Measurements from ENCODE around the gene RRAGD.

Gene RRAGD, protein sequence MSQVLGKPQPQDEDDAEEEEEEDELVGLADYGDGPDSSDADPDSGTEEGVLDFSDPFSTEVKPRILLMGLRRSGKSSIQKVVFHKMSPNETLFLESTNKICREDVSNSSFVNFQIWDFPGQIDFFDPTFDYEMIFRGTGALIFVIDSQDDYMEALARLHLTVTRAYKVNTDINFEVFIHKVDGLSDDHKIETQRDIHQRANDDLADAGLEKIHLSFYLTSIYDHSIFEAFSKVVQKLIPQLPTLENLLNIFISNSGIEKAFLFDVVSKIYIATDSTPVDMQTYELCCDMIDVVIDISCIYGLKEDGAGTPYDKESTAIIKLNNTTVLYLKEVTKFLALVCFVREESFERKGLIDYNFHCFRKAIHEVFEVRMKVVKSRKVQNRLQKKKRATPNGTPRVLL

DNA sequence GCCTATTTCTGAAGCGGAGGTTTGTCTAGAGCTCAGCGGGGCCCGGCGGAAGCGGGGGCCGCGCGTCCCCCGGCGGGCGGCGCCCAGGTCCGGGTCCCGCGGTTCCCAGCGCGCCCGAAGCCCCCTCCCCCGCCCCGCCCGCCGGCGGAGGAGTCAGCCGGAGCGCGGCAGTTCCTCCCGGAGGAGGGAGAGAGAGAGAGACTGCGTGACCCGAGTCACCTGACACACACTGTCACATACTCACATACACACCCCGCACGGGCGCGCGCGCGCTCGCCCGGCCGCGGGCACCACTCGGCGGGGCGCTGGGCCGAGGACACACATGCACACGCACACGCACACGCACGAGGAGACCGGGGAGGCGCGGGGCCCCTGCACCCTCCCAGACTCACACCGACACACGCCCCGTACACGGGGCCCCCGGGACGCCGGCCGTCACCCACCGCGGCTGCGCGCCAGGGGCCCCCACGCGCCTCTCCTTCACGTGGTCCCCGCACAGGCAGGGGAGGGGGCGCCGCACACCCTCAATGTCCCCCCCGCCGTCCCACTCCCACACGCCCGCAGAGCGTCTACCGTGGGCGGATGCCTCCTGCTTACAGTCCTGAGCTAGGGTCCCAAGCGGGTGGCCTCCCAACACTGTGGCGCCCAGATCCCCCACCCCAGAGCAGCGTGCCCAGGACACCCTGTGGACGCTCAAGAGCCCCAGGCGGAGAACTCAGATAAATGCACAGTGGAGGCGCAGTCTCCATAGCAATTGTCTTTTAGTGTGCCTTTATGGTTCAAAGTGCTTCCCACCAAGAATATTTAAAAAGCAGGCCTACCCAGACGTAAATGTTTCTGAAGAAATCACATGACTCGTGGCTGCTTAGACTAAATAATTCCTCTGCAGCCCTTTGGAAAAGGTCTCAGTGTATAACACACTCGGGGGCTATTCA is at the start of gene RRAGD:
Gene RRAGD, minus strand, starts transcription at position 203 of the 935 bp plus-strand sequence. CDS start 280 bp downstream, outside the sequence.
- DNase-seq = no peak

DNA sequence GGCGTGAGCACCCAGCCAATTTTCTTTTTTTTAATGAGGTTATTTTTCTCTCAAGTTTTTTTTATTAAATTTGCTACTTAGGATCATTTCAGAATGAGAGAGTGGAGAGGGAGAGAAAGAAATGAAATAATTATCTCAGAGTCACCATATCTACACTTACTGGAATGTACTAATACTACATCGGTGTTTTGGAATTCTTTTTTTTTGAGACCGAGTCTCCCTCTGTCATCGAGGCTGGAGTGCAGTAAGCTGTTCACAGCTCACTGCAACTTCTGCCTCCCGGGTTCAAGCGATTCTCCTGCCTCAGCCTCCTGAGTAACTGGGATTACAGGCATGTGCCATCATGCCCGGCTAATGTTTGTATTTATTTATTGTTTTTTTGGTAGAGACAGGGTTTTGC is 48.6 kb upstream of the RRAGD start:
- no peak for DNase-seq

DNA sequence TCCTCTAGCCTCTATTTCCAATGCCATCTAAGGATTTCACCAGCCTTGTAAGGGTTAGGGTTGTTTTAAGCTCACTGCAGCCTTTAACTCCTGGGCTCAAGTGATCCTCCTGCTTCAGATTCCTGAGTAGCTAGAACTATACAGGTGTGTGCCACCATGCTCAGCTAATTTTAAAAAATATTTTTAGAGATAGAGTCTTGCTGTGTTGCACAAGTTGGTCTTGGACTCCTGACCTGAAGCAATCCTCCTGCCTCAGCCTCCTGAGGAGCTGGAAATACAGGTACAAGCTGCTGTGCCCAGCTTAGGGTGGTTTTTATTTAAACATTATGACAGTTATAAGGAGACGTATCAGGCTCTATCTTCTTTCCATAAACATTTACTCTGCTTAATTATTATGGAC is 47.4 kb upstream of the RRAGD start:
- DNase-seq = no peak

DNA sequence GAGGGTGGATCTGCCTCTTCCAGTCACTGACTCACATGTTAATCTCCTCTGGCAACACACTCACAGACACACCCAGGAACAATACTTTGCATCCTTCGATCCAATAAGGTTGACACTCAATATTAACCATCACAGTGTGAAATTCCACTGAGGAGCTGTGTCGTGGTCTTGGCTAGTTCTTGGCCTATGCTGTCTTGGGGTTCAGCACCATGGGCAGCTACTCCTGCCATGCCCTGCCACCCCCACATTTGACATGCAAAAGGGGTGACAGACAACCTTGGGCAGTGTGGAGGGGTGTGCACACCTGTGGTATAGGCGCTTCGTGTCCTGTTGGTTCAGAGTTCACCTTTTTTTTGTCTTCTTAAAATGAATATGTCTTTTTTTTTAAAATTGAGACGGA is 46.6 kb upstream of the RRAGD start:
- no peak for DNase-seq

DNA sequence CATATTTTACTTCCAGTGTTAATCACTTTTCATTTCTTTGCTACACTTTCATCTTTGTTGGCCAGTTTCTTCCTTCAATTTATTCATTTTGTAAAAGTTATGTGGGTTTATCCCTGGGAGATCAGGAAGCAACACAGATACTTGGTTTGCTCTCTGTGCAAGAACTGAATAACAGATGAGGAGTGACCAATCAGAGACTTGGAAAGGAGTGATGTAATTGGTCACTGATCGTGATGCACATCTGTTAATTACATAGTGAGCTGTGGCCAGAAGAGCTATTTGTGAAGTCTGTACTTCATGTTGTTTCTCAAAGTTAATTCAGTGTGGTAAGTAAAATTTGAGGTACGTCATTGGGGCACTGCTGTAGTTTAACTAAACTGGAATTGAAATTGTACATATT is 42.2 kb upstream of the RRAGD start:
- DNase-seq = no peak

DNA sequence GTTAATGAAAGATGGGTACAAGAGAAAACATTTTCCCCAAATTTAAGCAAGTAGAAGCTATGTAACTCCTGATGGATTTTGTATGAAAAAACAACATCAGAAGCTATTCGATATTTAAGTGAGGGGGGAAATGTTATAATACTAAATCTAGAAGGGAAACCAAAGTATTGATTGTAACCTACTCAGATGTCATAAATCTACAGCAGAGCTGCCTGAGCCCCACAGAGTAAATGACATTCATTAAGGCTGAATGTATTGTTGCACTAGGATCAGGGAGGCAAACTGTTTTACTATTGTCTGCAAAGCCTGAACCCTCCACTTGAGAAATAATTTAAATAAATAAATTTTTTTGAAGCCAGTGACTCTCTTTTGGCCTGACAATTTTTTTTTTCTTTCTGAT is 40.2 kb upstream of the RRAGD start:
- no peak for DNase-seq

DNA sequence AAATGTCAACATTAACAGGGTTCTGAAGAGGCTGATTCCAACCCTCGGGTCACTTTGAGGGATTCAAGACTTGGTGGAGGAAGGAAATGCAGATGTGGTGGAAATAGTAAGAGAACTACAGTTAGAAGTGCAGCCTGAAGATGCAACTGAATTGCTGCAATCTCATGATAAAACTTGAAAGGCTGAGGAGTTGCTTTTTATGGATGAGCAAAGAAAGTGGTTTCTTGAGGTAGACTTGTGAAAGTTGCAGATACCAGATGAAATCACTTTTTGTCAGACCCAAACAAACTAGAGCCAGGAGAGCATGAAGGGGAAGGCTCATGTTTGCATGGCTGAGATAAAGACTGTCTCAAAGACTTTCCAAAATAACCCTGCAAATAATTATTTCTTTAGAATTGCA is 37.1 kb upstream of the RRAGD start:
- no peak for DNase-seq

DNA sequence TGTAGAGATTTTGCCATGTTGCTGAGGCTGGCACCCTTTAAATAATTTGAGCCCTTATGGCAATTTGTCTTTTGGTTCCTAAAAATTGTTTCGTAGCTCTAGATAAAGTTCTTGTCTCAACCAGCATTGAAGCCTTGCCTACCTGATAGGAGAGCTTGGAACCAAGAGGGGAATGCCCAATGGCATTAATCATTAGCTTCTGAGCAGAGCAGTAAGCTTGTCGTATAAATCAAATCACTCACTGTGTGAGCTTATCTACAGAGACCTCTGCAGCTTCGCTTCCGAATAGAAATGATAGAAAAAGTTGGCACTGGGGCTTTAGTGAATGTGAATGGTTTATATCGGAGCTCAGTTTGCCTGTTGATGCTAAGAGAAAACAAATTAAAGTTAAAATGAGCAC is 31.6 kb upstream of the RRAGD start:
- no peak for DNase-seq

DNA sequence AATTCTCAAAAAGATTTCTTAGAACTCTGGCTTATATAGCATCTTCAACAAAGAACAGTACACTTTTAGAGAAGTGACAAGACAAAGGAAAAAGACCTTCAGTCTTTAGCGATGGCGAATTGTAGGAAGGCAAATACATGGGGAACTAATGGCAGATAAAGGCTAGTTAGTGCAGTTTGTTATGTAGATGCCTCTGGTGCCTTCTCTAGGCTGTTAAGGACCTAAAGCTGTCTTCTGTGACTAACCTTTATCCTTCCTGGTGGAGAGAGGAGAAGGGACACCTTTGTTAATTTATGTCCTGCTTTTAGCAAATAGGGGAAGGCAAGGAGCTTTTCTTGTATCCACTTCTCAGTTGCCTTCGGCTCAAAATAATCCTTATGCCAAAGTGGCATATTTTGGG is 28.1 kb upstream of the RRAGD start:
- no peak for DNase-seq

DNA sequence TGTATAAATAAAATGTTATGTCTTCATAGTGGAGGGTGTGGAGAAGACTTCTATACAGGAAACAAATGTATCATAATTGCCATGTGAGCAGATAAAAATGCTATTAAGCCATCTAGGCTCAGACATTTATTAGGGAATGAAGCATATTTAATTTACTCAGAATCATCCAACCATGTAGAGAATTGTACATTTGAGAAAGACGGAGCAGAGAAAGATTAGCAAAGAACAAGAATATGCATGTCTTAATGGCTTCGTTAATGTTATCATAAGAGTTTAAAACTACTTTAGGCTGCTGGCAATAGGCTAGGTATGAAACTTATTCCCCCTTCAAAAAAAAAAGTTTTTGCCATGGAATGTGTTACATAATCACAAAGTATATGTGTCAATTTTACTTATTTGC is 26.9 kb upstream of the RRAGD start:
- DNase-seq = no peak

DNA sequence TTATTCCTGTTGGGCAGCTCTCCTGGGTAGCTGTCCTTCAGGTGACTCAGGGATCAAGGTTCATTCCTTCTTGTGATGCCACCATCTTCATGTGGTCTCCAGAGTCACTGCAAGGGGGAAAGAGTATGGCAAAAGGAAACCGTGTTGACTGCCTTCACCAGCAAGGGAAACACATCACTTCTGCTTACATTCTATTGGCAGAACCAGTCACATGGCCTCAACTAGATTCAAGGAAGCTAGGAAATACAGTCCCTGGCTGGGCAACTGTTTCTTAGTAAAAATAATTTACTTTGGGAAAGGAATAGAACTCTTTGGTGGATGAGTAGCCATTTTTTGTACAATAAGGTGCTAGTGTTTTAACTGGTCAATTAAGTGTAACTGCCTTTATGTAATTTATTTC is 26.2 kb upstream of the RRAGD start:
- no peak for DNase-seq

DNA sequence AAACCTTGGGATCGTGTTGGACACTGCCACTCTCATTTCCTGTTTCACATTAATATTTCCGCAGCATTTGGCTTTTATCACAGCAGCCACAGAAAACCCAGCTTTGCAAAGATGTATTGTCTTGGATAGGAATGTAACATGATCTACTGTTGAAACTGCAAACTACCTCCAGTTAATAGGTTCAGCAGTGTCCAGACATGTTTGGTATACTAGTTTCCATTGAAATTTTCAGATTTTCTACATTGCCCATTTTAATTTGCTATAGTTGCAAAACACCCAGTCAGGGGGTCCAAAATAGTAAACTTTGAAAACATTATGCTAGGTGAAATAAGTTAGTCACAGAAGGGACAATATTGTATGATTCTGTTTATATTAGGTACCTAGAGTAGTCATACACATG is 24.2 kb upstream of the RRAGD start:
- no peak for DNase-seq

DNA sequence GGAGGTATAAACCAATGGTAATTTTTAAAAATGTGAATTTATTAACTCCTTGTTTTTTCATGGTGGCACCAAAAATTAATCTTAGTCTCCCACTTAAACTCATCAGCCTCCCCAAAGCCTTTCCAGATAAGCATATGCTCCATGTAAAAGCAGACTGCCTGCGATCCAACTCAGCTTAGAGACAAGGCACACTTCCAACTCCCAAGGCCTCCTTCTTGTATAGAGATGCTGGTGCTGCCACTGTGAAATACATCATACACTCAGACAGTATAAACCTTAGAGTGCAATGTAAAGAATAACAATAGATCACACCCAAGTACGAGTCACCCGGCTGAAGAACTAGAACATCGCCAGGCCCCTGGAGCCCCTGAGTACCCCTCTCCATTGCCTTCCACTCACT is 22.9 kb upstream of the RRAGD start:
- no peak for DNase-seq

DNA sequence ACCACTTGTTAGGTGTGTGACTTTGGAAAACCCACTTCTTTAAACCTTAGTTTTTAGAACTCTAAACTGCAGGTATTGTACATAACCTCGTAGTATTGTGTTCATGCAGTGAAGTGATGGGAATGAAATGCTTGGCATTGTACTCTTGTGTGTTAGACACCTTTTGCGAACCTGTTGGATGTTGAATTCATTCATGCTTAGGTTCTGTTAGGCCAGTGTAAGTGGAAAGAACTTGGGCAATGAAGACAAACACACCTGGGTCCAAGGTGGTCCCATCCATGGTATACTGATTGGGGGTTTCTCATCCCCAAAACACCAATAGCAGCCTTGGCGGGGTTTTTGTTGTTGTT is 22.1 kb upstream of the RRAGD start:
- no peak for DNase-seq

DNA sequence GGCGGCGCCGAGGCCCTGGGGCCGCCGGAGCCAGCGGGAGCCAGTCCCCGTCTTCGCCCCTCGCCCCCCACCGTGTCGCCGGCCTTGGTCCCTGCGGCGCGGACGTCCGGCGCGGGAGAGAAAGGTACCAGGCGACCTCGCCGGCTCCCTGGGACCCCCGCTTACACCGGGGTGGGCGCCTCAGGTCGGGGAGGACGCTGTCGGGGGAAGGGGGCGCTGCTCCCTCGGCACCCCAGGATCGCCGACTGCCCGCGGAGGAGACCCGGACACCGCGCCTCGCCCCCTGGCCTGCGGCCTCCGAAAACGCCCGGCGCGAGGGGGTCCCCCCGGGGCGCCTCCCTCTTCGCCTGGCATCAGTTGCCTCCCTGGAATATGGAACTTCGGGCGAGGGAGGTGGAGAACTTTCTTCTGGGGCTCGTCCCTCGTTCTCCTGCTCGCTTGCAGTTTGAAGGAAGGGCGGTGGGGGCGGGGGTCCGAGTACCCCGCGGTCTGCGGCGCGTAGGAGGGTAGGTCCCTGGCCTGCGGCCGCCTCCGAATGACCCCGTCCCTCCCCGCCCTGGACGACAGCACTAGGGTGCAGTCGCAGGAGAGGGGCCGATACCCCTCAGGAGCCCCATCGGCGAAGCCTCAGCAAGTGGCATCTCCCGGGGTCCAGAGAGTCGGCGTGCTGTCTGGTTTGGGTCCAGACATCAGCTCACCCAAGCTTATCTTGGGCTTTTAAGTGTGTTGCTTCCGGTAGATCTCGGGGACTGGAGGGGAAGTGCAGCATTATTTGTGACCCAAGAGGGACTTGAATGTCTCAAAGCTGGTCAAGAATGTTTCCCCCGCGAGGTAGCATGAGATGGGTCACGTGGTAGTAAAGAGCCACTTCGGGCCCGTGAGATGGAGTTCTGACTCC is 21.4 kb upstream of the RRAGD start:
- no peak for DNase-seq

DNA sequence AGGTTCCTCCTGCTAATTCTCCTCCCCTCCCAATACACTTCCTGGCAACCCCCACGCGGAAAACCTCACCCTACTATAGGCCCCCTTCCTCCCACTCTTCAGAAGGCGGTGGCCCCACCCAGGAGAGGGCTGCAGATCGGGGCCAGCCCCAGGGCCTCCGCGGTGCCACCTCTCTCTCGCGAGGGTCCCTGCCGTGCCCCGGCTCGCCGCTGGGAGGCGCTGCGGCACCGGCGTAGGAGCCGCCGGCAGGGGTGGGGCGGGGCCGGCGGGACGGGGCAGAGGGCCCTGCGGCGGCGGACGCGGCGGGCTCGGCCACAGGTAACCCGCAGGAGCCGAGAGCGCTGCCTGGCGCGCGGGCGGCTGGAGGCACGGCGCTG is 20.8 kb upstream of the RRAGD start, which contains the start of gene ANKRD6:
Gene ANKRD6, plus strand, starts transcription at position 278 of the 377 bp plus-strand sequence. CDS start 133,825 bp downstream, outside the sequence.
- DNase-seq = peak; percentile 37

DNA sequence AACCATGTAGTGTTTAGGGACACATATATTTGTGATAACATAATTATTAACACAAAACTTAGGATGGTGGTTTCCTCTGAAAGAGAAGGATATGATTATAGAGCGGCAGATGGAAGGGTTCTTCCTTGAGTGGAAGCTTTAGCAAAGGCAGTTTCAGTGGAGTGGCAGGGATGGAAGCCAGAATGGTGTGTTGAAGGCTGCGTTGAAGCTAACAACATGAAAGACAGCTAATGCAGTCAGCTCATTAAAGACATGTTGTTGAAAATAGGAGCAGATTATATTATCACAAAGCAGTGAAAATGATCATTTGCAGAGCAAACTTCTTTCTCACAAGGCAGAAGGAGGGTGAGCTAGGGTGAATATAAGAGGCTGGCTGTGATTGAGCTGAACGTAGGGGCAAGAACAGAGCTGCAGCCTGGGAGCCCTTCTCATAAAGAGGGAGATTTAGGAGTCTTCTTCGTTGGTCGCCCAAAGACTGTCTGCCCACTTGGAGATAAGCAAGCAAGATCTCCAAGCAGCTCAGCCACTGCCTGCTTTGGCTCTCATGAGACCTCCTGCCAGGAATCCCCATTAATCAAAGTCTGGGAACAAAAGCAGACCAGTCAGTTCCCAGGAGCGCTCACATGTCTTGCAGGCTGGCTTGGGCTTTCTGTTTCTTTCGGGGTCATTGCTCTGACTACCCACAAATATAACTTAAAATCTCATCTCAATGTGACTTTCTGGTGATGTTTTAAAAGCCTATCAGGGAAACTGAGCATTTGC is 18.3 kb upstream of the RRAGD start:
- DNase-seq = no peak

DNA sequence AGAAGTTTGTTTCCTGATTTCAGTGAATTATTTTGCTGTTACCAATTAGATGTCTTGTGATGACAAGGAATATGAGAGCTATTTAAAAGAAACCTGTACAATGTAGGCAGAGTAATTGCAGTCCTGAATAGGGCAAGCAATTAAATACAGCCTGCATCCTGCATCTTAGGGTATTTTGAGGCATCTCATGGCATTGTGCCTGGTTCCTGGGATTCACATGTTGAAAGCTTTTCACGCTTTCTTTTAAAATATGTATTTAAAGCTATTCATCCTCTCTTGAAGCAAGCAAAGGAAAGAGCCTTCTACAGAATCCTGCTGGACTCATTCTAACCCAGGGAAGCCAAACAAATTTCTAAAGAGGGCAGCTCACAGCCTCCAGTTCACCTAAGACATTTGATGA is 4.7 kb upstream of the RRAGD start:
- no peak for DNase-seq

DNA sequence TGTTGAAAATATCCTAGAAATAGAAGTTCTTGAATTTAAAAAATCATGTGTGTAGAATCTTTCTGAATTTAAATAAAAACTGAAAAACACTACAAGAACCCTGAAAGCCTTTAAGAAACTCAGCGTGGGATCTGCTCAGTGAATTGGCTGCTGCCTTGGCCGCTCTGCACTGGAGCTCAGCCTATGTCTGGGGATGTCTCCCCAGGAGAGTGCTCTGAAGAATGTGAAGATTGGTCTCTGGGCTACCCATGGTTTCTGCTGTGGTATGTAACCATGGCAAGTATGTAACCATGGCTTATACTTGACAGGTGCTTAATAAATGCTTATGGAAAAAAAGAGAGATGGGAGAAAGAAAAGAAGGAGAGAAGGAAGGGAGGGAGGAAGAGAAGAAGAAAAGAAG is 3.1 kb upstream of the RRAGD start:
- DNase-seq = no peak

DNA sequence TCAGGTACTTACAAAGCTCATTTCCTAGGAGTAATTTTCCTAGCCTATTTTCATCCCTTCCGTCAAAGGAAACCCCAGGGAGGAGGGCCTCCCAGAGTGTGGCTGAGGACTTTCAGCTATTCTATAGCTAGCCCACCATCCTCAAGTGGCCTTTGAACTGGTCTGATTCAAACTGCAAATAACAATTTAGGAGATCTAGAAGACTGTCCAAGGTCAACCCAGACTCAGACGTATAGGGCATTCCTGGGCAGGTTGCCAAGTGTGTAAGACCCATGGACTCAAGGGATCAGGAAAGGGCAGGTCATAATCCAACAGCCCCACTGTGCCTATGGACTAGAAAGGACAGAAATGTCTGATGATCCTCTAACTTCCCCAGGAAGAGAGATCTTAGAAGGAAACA is 2.1 kb upstream of the RRAGD start:
- no peak for DNase-seq

DNA sequence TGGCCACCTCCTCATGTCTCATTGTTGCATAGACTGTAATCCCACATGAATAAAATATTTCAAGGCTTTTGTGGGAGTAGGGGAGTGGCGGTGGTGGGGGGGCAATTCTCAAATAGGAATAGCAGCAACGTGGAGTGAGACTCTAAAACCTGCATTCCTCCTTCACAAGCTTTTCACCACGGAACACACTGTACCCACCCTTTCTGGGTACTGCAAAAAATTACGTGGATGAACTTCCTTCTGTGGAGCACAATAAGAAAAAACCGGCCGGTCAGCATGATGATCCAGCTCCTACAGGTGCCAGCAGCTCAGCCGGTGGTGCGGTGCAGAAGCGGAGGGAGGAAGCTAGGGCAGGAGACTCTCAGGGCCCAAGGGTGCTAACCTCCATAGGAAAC is 930 bp upstream of the RRAGD start:
- no peak for DNase-seq

Data from NCI-H510A (cell line).